ENCODE data around the gene TRIM47.

TRIM47 gene

GRCh38 chr17:75878174-75878998 lies at the start of gene TRIM47:
TRIM47 (minus strand) TSS chr17:75878581; CDS start chr17:75878548, 33 bp downstream.
- DNase-seq (ENCODE audit: low read depth): no peak

DNA sequence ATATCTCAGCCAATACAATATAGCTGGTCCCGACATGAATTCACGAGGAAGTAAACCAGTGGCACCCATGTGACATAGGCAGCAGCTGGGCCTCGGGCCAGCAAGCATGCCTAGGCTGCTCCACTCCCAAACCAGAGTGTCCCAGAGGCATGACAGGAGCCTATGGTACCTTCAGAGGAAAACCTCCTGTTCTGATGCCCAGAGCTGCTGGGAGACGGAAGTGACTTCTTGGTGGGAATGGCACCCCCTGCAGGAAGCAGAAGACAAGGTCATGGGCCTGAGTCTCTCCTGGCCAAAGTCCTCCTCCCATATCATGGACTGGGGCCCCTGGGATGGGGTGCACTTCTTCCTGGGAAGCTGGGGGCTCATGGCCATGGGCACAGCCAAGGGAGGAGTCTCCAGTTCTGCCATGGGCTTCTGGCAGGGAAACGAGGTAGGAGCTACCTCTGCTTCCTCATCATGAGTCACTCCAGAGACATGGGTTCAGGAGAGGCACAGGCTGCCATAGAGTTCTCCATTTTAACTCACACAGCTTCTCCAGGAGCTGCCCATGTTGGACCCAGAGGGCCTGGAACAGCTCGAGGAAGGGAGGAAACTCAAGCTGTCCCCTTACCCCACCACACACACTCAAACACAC lies 49.0 kb upstream of the TRIM47 start:
- DNase-seq (ENCODE audit: low read depth): no peak

DNA sequence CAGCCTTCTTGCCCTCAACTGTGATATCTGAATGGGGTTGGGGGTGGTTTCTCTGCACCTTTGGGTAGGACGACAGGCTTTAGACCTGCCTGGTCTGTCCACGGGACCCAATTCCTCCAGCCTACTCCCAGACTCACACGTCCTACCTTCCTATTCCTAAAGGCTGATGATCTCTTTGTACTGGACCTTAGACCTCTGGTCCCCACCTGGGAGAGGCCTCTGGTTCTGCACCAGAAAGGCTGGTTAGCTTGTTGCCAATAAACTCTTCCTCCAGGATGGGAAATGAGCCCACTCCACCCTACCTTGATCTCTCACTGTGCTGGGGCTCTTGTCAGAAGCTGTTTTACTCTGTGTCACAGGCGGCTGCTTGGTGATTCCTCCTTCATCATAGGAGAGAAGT lies 48.1 kb upstream of the TRIM47 start:
- no peak for DNase-seq (ENCODE audit: low read depth)

DNA sequence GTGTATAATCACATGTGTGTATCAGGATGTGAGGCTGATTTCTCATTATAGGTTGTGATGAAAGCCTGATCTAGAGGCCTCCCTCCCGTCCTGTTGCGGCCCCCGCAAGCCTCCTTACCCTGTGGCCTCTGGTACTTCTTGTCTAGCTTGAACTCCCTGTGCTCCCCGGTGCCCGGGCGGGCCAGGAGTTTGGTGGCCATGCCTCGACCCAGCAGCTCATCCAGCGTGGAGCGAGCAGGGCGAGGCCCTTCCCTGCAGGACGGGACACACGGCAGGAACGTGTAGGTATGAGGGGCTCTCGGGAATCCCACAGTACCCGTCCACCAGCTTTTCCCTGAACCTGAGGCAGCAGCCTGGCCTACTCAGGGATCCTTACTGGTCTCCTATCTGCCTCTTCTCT lies 47.5 kb upstream of the TRIM47 start:
- no peak for DNase-seq (ENCODE audit: low read depth)

DNA sequence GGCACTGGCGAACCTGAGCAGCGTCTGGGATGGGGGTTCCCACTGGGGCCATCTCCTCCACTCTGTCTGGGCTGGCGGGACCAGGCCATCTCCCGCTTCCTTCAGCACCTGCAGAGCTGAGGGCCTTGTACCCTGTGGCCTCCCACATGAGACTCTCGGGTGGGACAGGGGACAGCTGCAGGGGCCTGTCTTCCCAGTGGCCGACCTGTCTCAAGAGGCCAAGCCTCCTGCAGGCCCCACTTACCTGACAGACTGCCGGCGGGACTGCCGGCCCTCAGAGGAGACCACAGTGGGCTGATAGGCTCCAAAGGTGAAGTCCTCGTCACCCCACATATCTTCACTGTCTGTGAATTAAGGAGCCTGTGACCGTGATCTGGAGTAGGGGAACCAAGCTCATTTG lies 46.7 kb upstream of the TRIM47 start:
- no peak for DNase-seq (ENCODE audit: low read depth)

DNA sequence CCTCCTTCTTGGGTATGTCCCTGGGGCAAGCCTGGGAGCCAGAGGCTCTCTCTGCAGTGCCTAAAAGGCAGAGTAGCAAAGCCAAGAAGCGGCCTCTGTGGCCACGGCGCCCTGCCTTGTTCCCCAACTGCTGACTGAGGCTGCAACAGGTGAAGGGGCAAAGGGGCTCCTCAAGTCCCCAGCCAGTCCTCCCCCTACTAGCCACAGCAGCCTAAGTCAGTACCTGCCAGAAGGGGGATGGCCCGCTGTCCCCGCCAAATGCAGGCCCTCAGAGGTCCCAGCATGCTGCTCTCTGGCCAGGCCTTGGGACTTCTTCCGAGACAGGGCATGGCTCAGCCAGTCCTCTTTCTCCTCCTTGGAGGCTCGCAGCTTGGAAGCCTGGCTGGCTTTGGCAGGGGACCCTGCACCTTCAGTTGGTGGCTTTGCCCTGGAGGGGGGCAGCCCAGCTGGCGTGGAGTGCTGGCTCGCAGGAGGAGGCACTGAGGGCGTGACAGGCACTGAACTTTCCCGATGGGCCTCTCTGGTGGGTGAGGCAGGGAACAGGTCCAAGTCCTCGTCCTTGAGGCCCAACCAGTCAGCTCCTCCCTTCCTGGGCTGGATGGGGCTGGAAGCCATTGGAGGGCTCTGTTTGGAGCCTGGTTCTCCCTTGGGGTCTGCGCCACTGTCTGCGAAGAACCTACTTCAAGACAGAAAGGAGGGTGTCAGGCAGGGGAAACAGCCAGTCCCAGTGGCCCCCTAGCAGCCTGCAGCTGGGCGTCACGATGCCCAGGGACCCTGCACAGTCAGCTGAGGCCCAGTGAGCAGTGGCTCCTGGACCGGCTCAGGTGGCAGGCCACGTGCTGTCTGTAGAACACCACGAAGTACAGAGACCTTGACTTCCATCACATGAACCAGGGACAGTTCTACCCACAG lies 44.8 kb upstream of the TRIM47 start:
- DNase-seq (ENCODE audit: low read depth): no peak

GRCh38 chr17:75922173-75922961 lies 44.0 kb upstream of the TRIM47 start:
- no peak for DNase-seq (ENCODE audit: low read depth)

- DNase-seq (ENCODE audit: low read depth): no peak
Observed at GRCh38 chr17:75921596-75921995, 43.2 kb upstream of the TRIM47 start.

GRCh38 chr17:75920045-75920560 lies 41.7 kb upstream of the TRIM47 start:
- no peak for DNase-seq (ENCODE audit: low read depth)

DNA sequence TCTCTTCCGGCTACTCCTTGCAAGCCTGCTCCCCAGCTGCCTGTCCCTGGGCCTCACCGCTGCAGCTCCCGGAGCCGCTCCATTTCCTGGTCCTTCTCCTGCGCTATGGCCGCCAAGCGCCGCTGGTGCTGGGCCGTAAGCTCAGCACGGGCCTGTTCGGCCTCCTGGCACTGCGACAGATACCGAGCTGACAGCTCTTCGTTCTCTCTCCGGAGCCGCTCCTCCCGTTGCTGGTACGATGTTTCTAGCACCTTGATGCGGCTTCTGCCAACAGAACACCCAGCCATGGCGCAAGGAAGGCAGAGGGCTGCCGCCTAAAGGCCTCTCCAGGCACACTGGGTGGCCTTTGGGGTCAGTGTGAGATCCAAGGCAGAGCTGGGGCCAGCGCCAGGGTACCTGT lies 41.2 kb upstream of the TRIM47 start:
- no peak for DNase-seq (ENCODE audit: low read depth)

DNA sequence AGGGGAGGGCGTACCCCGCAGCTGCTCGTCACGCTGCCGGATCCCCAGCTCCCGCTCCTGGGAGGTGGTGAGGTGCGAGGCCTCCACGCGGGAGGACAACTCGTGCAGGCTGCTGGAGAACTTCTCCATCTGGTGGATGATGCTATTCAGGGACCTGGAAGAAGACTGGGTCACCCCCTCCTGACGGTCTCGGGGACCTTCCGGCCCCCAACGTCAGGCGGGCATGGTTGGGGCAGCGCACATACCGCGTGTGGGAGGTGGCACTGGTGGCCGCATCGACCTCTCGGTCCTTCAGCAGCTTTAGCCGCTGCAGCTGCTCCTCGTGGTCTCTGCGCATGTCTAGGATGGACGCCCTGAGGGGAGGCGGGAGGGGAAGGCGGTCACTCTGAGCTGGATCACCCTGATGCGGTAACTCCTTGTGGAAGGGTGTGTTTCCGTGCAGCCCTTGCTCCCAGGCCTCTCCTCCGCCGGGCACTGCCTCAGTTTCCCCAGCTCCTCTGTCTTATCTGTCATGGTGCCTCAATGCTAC lies 39.6 kb upstream of the TRIM47 start:
- DNase-seq (ENCODE audit: low read depth): no peak

GRCh38 chr17:75917141-75917916 lies 38.9 kb upstream of the TRIM47 start:
- DNase-seq (ENCODE audit: low read depth): no peak

- no peak for DNase-seq (ENCODE audit: low read depth)
Observed at GRCh38 chr17:75915268-75915667, 36.9 kb upstream of the TRIM47 start.

- DNase-seq (ENCODE audit: low read depth): no peak
Observed at GRCh38 chr17:75914643-75915267, 36.4 kb upstream of the TRIM47 start.

DNA sequence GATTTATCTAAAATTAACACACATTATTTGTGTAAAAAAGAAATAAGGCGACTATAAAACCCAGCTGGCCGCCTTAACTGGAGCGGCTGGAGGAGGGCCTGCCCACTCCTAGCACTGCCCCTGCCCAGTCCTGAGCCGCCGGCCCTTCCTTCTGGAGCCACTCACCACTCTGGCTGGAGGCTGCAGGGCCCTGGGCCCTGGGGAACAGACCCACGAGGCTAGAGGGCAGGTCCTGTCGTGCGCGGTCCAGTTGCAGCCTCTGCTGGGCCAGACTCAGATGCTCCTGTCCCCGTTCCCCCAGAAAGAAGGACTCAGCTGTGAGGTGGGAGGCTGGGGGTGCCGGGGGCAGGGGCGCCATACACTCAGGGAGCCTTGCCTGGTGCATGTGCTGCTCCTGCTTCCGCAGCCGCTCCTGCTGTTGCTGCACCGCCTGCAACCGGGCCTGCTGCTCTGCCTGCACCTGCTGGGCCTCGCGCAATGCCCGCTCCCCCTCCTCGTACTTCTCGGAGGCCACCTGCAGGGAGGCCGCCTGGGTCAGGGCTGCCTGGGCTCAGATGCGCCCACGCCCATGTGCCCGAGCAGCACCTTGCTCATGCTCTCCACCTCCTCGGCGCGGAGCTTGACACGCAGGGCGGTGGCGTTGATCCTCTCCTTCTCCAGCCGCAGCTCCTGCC lies 35.3 kb upstream of the TRIM47 start:
- DNase-seq (ENCODE audit: low read depth): no peak

GRCh38 chr17:75910699-75911098 lies 32.3 kb upstream of the TRIM47 start:
- DNase-seq (ENCODE audit: low read depth): no peak

DNA sequence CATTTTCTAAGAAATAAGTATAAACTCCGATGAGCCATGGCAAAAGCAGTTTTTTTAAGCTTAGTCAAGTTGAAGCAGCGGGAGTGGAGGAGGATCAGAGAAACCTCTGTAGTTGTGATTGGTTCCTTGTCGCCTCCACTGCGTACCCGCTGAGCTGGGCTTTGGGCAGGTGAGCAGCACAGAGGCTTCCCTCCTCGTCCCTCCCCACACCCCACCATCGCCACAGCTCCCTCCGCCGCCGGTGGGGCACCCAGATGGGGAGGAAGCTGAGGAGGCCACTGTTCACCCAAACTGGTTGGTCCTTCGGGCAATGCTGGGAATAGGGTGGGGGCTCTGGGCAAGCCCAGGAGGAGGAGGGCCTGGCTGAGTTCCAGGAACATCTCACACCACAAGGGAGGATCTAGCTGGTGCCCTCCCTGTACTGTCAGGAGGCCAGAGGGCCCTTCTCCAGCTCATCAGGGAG lies 31.5 kb upstream of the TRIM47 start:
- DNase-seq (ENCODE audit: low read depth): no peak

- DNase-seq (ENCODE audit: low read depth): no peak
Observed at GRCh38 chr17:75909051-75909811, 30.9 kb upstream of the TRIM47 start.

- no peak for DNase-seq (ENCODE audit: low read depth)
Observed at GRCh38 chr17:75908201-75908600, 29.8 kb upstream of the TRIM47 start.
